Measurements from ENCODE around the gene SLC16A11.
A peak's percentile ranks its signal among the peaks of the same experiment; 100 is the strongest.
"Not testable (repeated sequence)": the region's sequence is repeated elsewhere in the genome, so short reads cannot be mapped to it uniquely, and the experiment has no call there.

The SLC16A11 gene

DNA sequence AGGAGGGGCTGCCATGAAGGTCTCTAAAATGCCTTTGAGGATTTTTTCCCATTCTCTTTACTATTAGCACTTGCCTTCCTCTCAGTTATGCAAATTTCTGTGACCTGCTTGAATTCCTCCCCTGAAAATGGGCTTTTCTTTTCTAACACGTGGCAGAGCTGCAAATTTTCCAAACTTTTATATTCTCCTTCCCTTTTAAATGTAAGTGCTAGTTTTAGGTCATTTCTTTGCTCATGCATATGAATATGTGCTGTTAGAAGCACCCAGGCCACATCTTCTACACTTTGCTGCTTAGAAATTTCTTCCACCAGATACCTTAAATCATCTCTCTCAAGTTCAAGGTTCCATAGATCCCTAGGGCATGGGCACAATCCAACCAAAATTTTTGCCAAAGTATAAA is 24.4 kb upstream of the SLC16A11 start:
- H3K4me3 Mint-ChIP-seq: no peak overlapping the region
- peaks cover 9% of the 10 kb centered on the region for H3K9me3 Mint-ChIP-seq (ENCODE audit: low read depth)
- peaks cover 8% of the 10 kb centered on the region for H3K36me3 Mint-ChIP-seq
- no peaks in the 10 kb centered on the region for H3K4me1 Mint-ChIP-seq (ENCODE audit: low read depth)
- no peak overlapping the region for H3K27ac Mint-ChIP-seq
- peaks cover 3% of the 10 kb centered on the region for H3K27me3 Mint-ChIP-seq

DNA sequence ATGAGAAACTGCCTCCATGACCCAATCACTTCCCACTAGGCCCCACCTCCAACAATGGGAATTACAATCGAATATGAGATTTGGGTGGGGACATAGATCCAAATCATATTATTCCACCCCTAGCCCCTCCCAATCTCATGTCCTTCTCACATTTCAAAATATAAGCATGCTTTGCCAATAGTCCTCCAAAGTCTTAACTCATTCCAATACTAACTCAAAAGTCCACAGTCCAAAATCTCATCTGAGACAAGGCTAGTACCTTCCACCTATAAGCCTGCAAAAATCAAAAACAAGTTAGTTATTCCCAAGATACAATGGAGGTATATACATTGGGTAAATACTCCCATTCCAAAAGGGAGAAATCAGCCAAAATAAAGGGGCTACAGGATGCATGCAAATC is 23.3 kb upstream of the SLC16A11 start:
- Mint-ChIP-seq H3K36me3 (peaks cover 8% of the 10 kb centered on the region), H3K27ac (no peak overlapping the region), H3K4me1 (ENCODE audit: low read depth) (no peaks in the 10 kb centered on the region), H3K4me3 (no peak overlapping the region), H3K9me3 (ENCODE audit: low read depth) (peaks cover 9% of the 10 kb centered on the region), H3K27me3 (peaks cover 5% of the 10 kb centered on the region)

DNA sequence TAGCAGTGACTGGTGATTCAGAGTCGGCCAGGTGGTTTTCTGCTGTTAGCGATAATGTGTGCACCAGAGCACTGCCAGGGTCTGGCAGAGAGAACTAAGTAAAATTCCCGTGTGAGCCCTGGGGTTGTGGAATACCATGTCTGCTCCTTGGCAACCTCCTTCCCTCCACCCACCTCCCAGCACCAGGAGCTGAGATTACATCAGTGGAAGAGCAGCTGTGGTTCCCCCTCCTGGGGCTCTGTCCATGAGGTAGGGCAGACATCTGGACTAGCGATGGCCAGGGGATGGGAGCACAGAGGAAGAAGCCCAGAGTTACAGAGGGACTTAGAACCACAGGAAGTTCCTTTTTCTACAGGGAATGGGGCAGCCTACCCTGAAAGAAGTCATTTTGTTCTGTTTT is 20.4 kb upstream of the SLC16A11 start:
- H3K36me3 Mint-ChIP-seq: peaks cover 8% of the 10 kb centered on the region
- peaks cover 5% of the 10 kb centered on the region for H3K27me3 Mint-ChIP-seq
- H3K27ac Mint-ChIP-seq: no peak overlapping the region
- peaks cover 9% of the 10 kb centered on the region for H3K9me3 Mint-ChIP-seq (ENCODE audit: low read depth)
- H3K4me1 Mint-ChIP-seq (ENCODE audit: low read depth): peaks cover 12% of the 10 kb centered on the region
- H3K4me3 Mint-ChIP-seq: no peak overlapping the region

DNA sequence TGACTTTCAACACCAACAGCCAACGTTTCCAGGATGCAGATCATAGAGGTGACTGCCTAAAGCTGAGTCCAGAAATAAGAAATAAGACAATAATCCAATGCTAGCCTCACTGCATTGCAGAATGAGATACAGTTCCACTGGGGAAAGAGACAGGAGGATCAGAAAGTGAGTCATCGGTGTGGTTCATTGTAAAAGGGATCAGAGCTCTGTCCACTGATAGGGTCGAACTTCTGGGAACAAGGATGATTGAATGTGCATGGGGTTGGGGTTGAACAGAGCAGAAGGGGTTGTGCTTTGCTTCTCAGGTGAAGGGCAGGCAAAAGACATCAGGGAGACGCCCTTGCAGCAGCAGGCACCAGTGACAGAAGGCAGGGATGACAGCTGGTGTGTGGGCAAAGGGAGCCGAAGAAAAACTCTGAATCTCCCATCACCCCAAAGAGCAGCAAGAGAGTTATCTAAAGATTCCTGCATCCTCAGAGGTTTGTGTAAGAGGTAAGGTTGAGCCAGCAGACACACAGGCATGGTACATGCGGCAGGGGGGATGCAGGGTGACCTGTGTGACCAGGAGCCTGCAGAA is 19.7 kb upstream of the SLC16A11 start:
- H3K36me3 Mint-ChIP-seq: peaks cover 5% of the 10 kb centered on the region
- peaks cover 16% of the 10 kb centered on the region for H3K4me1 Mint-ChIP-seq (ENCODE audit: low read depth)
- H3K27me3 Mint-ChIP-seq: peaks cover 5% of the 10 kb centered on the region
- no peak overlapping the region for H3K27ac Mint-ChIP-seq
- H3K9me3 Mint-ChIP-seq (ENCODE audit: low read depth): peaks cover 6% of the 10 kb centered on the region
- H3K4me3 Mint-ChIP-seq: no peak overlapping the region

DNA sequence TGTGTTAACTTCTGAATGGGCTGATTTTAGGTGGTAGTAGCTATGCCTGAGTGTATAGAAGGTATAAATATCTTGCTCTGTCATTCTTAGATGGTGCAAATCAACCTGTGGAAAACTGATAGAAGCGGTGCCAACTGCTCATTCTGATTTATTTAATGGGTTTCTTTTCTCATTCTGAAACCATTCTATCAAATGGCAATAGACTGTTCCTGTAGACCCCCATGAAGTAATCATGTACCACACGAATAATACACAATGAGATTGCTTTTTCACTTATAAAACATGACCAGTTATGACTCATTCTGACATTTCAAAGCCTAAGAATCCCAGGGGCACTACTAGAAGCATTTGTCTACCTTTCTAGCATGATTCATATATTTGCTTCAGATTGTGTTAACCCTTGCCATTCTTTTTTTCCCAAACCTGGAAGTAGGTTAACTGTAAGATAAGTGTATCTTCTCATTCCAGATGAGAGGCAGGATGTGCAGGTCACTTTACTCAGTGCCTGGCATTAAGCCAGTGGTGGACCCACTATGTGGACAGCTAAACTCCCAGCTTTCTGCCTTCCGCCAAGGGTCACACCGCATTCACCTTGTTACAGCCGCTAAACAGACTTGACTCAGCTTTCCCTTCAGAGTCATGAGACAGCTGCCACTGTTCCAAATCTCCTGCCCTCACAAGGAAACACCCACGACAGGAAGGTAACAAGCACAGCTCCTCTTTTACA is 16.4 kb upstream of the SLC16A11 start:
- Mint-ChIP-seq H3K9me3 (ENCODE audit: low read depth) (no peaks in the 10 kb centered on the region), H3K27me3 (peaks cover 5% of the 10 kb centered on the region), H3K4me3 (no peak overlapping the region), H3K4me1 (ENCODE audit: low read depth) (peaks cover 16% of the 10 kb centered on the region), H3K27ac (peak overlapping the region; percentile 84), H3K36me3 (no peaks in the 10 kb centered on the region)

DNA sequence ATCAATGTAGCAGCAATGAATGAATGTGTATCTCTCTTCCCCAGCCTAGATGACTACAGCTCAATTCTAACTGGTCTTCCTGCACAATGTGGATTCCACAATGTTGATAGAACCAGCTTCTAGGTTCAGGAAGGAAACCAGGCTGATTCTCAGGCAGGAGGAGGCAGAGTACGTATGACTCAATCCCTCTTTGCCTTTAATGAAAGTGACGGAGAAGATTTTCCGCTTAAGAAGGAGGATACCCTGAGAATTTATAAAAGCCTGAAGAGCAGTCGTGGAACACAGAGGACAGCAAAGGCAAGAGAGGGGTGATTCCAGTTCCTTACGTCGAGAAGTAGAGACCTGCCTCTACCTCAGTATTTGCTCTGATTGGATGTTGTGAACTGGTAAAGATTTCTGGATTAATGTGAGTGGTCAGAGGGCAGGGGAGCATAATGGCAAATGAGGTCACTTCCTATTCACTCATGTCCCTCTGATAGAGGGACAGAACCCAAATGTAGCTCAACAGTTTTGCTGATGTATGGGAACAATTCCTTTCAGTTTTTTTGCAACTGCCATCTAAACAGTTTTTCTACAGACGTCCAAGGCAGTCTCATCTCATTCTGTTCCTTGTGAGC is 15.0 kb upstream of the SLC16A11 start:
- Mint-ChIP-seq H3K36me3 (no peaks in the 10 kb centered on the region), H3K9me3 (ENCODE audit: low read depth) (no peaks in the 10 kb centered on the region), H3K4me1 (ENCODE audit: low read depth) (peaks cover 16% of the 10 kb centered on the region), H3K27me3 (peaks cover 5% of the 10 kb centered on the region), H3K4me3 (no peak overlapping the region), H3K27ac (no peak overlapping the region)

DNA sequence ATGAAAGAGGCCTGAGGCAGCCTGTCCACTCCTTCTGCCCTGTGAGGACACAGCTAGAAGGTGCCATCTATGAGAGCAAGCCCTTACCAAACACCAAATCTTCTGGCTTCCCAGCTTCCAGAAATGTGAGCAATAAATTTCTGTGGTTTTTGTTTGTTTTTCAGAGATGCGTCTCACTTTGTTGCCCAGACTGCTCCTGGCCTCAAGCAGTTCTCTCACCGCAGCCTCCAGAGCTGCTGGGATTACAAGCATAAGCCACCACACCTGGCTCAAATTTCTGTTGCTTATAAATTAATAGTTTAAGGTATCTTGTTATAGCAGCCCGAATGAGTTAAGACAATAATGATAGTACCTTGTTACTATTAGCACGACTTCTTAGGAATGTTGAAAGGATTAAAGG is 12.5 kb upstream of the SLC16A11 start:
- no peak overlapping the region for H3K4me3 Mint-ChIP-seq
- H3K27ac Mint-ChIP-seq: no peak overlapping the region
- H3K4me1 Mint-ChIP-seq (ENCODE audit: low read depth): peaks cover 16% of the 10 kb centered on the region
- H3K36me3 Mint-ChIP-seq: no peaks in the 10 kb centered on the region
- H3K9me3 Mint-ChIP-seq (ENCODE audit: low read depth): no peaks in the 10 kb centered on the region
- no peaks in the 10 kb centered on the region for H3K27me3 Mint-ChIP-seq

DNA sequence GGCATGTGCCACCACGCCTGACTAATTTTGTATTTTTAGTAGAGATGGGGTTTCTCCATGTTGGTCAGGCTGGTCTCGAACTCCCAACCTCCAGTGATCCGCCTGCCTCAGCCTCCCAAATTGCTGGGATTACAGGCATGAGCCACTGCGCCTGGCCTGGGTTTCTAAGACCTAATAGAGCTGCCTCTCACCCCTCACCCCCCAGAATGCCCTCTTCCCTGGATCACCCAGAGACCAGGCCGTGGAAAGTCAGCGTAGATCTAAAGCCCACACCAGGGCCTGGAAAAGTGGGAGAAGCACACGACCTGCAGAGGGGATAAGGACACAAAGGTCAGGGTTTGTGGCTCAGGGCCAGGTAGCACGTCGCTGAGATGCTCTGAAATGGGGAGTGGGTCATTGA is 6.7 kb upstream of the SLC16A11 start:
- H3K4me3 Mint-ChIP-seq; H3K27ac Mint-ChIP-seq; H3K9me3 Mint-ChIP-seq (ENCODE audit: low read depth); H3K36me3 Mint-ChIP-seq; H3K27me3 Mint-ChIP-seq: not testable (repeated sequence)
- H3K4me1 Mint-ChIP-seq (ENCODE audit: low read depth): peaks cover 22% of the 10 kb centered on the region

DNA sequence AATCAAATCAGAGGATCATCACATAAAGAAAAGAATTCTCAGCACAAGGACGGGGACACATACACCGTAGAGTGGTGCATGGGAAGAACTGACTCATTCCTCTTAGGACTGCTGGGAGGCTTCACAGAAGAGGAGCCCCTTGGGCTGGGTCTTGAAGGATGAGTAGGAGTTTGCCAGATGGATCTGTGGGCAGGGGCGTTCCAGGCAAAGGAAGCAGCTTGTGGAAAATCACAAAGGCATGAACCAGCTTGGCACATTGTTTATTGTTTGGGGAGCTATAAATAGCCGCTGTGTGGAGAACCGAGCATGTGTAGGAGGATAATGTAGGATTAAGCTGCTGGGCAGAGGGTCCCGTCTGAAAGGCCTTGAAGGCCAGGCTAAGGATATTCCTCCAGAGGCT is 5.1 kb upstream of the SLC16A11 start:
- no peak overlapping the region for H3K27ac Mint-ChIP-seq
- H3K36me3 Mint-ChIP-seq: no peaks in the 10 kb centered on the region
- H3K27me3 Mint-ChIP-seq: peaks cover 2% of the 10 kb centered on the region
- peaks cover 23% of the 10 kb centered on the region for H3K4me1 Mint-ChIP-seq (ENCODE audit: low read depth)
- H3K9me3 Mint-ChIP-seq (ENCODE audit: low read depth): no peaks in the 10 kb centered on the region
- H3K4me3 Mint-ChIP-seq: no peak overlapping the region

DNA sequence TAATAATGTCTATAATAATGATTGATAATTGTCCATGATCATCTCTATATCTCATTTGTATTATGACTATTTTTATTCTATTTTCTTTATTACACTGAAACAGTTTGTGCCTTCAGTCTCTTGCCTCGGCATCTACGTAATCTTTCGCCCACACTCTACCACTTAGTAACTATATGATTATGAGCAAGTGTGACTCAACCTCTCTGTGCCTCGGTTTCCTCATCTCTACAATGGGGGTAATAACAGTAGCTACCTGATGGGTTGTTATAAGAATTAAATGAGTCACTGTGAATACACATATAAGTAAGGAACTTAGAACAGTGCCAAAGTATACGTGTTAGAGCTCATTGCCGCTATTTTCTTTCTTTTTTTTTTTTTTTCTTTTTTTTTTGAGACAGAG is 3.7 kb upstream of the SLC16A11 start:
- peak overlapping the region; percentile 84 for H3K4me3 Mint-ChIP-seq
- H3K9me3 Mint-ChIP-seq (ENCODE audit: low read depth): no peaks in the 10 kb centered on the region
- H3K36me3 Mint-ChIP-seq: no peaks in the 10 kb centered on the region

DNA sequence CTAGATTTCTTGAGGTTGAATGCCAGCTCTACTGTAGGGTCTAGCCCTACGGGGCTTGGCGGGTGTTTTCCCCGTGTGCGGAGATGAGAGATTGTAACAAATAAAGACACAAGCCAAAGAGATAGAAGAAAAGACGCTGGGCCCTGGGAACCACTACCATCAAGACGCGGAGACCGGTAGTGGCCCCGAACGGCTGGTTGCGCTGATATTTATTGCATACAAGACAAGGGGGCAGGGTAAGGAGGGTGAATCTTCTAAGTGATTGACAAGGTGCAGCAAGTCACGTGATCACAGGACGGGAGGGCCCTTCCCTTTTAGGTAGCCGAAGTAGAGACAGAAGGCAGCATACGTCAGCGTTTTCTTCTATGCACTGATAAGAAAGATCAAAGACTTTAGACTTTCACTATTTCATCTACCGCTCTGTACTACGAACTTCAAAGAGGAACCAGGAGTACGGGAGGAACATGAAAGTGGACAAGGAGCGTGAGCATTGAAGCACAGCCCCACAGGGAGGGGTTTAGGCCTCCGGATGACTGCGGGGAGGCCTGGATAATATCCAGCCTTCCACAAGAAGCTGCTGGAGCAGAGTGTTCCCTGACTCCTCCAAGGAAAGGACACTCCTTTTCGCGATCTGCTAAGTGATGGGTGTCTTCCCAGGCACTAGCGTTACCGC is 3.0 kb upstream of the SLC16A11 start:
- peak overlapping the region; percentile 35 for H3K27ac Mint-ChIP-seq

More for the DNA sequence above, 3.7 kb upstream of the SLC16A11 start:
- Mint-ChIP-seq H3K27ac (no peak overlapping the region), H3K27me3 (peaks cover 2% of the 10 kb centered on the region), H3K4me1 (ENCODE audit: low read depth) (peaks cover 26% of the 10 kb centered on the region)

DNA sequence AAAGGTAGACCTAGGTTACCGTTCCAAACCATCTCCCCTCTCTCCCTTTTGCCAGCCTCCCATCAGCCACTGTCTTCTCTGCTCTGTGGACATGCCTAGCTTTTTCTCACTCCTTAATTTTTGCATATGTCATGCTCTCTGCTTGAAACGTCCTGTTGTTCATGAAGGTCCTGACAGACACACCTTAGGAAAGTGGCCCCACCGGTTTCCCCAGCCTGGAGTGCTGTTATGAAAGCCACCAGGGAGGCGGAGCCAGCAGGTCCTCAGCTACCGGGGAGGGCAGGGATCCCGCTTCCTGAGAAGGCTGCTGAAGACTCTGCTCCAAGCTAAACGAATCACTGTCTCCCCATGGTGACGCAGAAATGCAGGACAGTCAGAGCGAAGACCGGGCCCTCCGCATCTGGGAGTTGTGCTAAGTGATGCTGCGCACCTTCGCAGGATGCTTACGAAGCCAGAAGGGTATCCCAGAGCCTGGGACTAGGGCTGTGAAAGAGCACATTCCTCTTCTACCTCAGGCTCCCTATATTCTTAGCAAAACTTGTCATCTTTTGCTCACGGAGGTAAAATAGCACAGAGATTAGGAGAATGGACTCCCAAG is 2.3 kb upstream of the SLC16A11 start:
- H3K27ac Mint-ChIP-seq: peak overlapping the region; percentile 43
- H3K9me3 Mint-ChIP-seq (ENCODE audit: low read depth): no peaks in the 10 kb centered on the region
- H3K36me3 Mint-ChIP-seq: no peaks in the 10 kb centered on the region
- peaks cover 31% of the 10 kb centered on the region for H3K4me1 Mint-ChIP-seq (ENCODE audit: low read depth)
- peaks cover 2% of the 10 kb centered on the region for H3K27me3 Mint-ChIP-seq
- H3K4me3 Mint-ChIP-seq: peak overlapping the region; percentile 84

More for the DNA sequence above, 3.0 kb upstream of the SLC16A11 start:
- H3K27me3 Mint-ChIP-seq; H3K9me3 Mint-ChIP-seq (ENCODE audit: low read depth); H3K36me3 Mint-ChIP-seq: not testable (repeated sequence)
- peaks cover 28% of the 10 kb centered on the region for H3K4me1 Mint-ChIP-seq (ENCODE audit: low read depth)
- peak overlapping the region; percentile 84 for H3K4me3 Mint-ChIP-seq

DNA sequence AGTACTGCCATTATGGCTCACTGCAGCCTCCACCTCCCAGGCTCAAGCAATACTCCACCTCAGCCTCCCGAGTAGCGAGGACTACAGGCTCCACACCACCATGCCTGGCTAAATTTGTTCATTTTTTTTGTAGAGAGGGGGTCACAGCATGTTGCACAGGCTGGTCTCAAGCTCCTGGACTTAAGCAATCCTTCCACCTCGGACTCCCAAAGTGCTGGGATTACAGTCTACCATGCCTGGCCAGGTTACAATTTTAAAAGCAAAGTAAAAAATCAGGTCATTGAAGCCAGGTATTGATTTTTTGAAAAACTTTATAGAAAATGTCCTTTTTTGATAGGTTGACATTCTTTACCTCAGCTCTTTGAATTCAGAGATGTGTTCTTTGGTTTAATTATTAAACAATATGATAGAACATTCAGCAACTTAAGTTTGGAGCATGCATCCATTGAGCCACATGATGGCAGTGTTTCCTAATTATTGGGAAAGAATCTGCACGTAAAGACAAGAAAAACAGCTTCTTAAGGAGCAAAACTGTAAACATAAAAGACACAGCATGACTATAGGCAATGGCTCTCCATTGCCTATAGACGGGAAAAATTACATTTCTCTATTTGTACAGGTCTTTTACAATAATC is 1.7 kb upstream of the SLC16A11 start:
- H3K4me1 Mint-ChIP-seq (ENCODE audit: low read depth): peaks cover 31% of the 10 kb centered on the region
- peak overlapping the region; percentile 43 for H3K27ac Mint-ChIP-seq
- no peaks in the 10 kb centered on the region for H3K9me3 Mint-ChIP-seq (ENCODE audit: low read depth)
- peak overlapping the region; percentile 84 for H3K4me3 Mint-ChIP-seq
- no peaks in the 10 kb centered on the region for H3K36me3 Mint-ChIP-seq
- H3K27me3 Mint-ChIP-seq: peaks cover 2% of the 10 kb centered on the region

DNA sequence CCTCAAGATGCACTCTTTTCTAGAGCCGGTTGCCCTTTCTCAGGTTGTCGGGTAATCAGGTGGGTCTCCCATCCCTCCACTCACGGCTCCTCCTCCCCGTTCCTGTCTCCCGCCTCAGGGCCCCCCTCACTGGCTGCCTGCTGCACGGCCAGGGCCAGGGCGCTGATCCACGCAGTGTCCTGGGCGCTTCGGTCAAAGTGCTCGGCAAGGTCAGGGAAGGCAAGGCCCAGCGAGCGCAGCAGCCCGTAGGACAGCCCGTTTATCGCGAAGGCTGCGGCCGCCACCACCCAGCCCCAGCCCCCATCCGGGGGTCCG is 753 bp downstream of the SLC16A11 start:
- Mint-ChIP-seq H3K36me3 (no peaks in the 10 kb centered on the region), H3K27ac (peak overlapping the region; percentile 28), H3K4me1 (ENCODE audit: low read depth) (peaks cover 41% of the 10 kb centered on the region), H3K9me3 (ENCODE audit: low read depth) (no peaks in the 10 kb centered on the region), H3K27me3 (no peaks in the 10 kb centered on the region), H3K4me3 (peak overlapping the region; percentile 80)
